Ishikawa (cell line): Measurements from ENCODE around the gene FLYWCH1.

Experiments used
- CEBPB ChIP-seq: IDR thresholded peaks from 2 replicates; pipeline ENCODE4 v1.6.1; 2012
- CREB1 ChIP-seq: IDR thresholded peaks from 2 replicates; pipeline ENCODE4 v1.6.1; 2012; ENCODE audit warnings: low read depth
- EP300 ChIP-seq: IDR thresholded peaks from 2 replicates; pipeline ENCODE4 v1.6.1; 2012; ENCODE audit warnings: borderline replicate concordance
- NFIC ChIP-seq: IDR thresholded peaks from 2 replicates; pipeline ENCODE4 v1.6.1; 2012
- REST ChIP-seq: IDR thresholded peaks from 2 replicates; pipeline ENCODE4 v1.6.1; 2012; ENCODE audit warnings: low read depth, mild to moderate bottlenecking
- TCF12 ChIP-seq: IDR thresholded peaks from 2 replicates; pipeline ENCODE4 v1.6.1; 2012; ENCODE audit warnings: low read depth
- TF ChIP-seq, protein P1 (sequence below): IDR thresholded peaks from 2 replicates; pipeline ENCODE4 v1.6.1; 2012

DNA sequence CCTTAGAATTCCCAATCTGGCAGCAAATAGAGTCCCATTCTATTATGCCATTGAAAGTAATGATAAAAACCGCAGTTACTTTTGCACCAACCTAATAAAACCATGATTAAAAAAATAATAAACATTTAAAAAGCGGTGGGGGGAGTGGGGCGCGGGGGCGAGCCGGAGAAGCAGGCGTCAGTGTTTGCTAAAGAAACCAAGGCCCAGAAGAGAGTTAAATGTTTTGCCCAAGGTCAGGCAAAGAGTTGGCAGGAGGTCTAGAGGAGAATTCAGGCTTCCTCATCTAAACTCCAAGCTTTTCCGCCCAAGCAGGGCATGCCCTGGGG lies 44.1 kb upstream of the FLYWCH1 start:
- TF ChIP-seq EP300 (no peak), CEBPB (no peak), NFIC (no peak), CREB1 (no peak), REST (no peak), TCF12 (no peak)
- TF ChIP-seq, protein P1, sequence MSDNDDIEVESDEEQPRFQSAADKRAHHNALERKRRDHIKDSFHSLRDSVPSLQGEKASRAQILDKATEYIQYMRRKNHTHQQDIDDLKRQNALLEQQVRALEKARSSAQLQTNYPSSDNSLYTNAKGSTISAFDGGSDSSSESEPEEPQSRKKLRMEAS = no peak
